GM21786 (cell line): Measurements from ENCODE around the gene CES2.
"Not testable (repeated sequence)": the region's sequence is repeated elsewhere in the genome, so short reads cannot be mapped to it uniquely, and the experiment has no call there.

Source experiments
- ATAC-seq: cut with Tn5 transposase; IDR thresholded peaks from one replicate; pipeline ENCODE4 v1.9.1; 2021; ENCODE audit not compliant: unreplicated experiment

The CES2 gene

GRCh38 chr16:66934138-66934838, 1.0 kb upstream of the CES2 start, which contains the start of gene CIAO2B:
Gene CIAO2B (minus strand): TSS chr16:66934402. CDS start chr16:66934364, 38 bp downstream.
- peak; percentile 77 for ATAC-seq

- not testable (repeated sequence) for ATAC-seq
Observed at GRCh38 chr16:66934839-66935313, 440 bp upstream of the CES2 start.

GRCh38 chr16:66936462-66936861, 1.1 kb downstream of the CES2 start:
- no peak for ATAC-seq

GRCh38 chr16:66936889-66937554, 1.7 kb downstream of the CES2 start:
- no peak for ATAC-seq

- no peak for ATAC-seq
Observed at GRCh38 chr16:66937725-66938337, 2.5 kb downstream of the CES2 start.

GRCh38 chr16:66939366-66939765, 4.0 kb downstream of the CES2 start:
- ATAC-seq, result no peak

GRCh38 chr16:66940236-66940635, 4.9 kb downstream of the CES2 start:
- no peak for ATAC-seq

GRCh38 chr16:66942981-66943380, 7.7 kb downstream of the CES2 start:
- ATAC-seq, result no peak

GRCh38 chr16:66943426-66944053, 8.2 kb downstream of the CES2 start:
- ATAC-seq, result no peak

GRCh38 chr16:66944054-66944441, 8.7 kb downstream of the CES2 start:
- ATAC-seq, result no peak

GRCh38 chr16:66944971-66945370, 9.7 kb downstream of the CES2 start:
- not testable (repeated sequence) for ATAC-seq

GRCh38 chr16:66945939-66946338, 10.6 kb downstream of the CES2 start:
- no peak for ATAC-seq

GRCh38 chr16:66946541-66946940, 11.2 kb downstream of the CES2 start:
- ATAC-seq, result no peak

GRCh38 chr16:66946974-66947301, 11.6 kb downstream of the CES2 start:
- ATAC-seq, result no peak

GRCh38 chr16:66947302-66948065, 12.2 kb downstream of the CES2 start:
- ATAC-seq, result peak; percentile 59

GRCh38 chr16:66948134-66948836, 13.0 kb downstream of the CES2 start:
- ATAC-seq, result no peak

GRCh38 chr16:66948837-66949225, 13.5 kb downstream of the CES2 start:
- ATAC-seq, result no peak

- no peak for ATAC-seq
Observed at GRCh38 chr16:66949472-66949871, 14.2 kb downstream of the CES2 start.

- ATAC-seq, result no peak
Observed at GRCh38 chr16:66950437-66950836, 15.1 kb downstream of the CES2 start.
